Measurements from ENCODE around the gene ANKRD18B. TPM values are rescaled to one million over a fixed set of nuclear protein-coding genes. Genes with fewer than 3 reads are reported as not detected.
"Not testable (repeated sequence)": the region's sequence is repeated elsewhere in the genome, so short reads cannot be mapped to it uniquely, and the experiment has no call there.

ANKRD18B gene
- total RNA-seq, 1 donor from 2014 or later: 13.8 TPM

DNA sequence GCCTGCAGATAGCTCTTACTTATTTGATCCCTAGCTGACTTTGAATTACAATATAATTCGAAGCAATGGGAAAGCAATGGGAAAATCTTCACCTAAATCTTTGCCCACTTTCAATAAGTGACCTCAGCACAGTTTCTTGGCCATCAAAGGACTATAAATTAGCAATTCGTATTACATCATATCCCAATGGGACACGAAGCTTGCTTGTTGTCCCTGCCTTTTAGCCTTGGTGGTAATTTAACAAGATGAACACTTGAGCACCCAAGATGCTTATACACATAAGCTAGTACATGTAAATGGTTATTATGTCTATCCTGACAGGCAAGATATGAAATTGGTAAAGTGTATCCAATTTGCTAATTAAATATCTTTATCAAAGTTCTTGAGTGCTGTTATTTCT, 9.9 kb downstream of the ANKRD18B start:
- DNase-seq (ENCODE audit: low read depth): not testable (repeated sequence)

DNA sequence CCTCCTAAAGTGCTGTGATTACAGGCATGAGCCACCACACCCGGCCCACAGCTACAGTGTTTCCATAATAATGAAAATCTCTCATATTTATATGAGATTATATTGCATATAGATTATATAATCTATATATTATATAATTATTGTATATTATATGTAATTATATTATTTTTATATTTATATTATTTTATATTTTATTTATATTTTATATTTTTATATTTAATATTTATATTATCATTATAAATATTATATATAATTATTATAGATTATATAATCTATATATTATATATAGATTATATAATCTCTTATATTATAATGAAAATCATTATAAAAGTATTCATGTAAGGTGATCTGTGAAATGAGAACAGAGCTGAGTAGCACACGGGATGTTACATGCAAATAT, 11.5 kb downstream of the ANKRD18B start:
- DNase-seq (ENCODE audit: low read depth): no peak

DNA sequence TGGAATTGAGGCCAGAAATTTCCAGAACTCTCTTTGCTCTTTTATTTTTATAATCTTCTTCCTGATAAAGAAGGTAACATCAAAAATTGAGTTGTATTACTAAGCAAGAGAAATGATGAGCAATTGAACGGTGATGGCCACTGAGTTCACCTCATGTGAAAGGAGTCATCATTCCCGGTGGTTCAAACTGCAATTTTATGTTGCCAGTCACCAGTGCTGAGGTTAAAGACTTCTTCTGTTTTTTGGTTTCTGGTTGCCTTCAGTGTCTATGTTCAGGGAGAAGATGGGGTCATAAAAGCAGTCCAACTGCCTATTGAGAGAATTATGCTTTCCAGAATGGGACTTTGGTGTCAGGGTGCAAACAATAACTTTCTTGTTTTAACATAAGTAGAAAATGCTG, 19.4 kb downstream of the ANKRD18B start:
- DNase-seq (ENCODE audit: low read depth): not testable (repeated sequence)

DNA sequence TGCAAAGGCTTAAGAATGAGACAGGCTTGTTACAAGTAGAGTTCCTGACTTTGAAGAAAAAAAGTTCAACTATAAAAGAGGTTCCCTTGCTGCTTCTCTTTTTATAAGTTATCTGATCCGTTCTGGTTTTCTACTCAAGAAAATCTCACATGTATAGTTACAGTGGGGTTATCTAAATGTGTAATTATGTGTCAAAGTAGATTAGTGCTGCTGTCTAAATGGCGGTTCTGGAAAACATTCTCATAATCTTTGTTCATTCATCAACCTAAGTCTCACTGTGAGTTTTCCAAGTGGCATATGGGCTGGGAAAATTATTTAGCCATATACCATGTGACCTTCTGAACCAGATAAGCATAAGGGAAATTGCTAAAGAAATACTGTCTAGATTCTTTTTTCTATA, 21.7 kb downstream of the ANKRD18B start:
- DNase-seq (ENCODE audit: low read depth): not testable (repeated sequence)

DNA sequence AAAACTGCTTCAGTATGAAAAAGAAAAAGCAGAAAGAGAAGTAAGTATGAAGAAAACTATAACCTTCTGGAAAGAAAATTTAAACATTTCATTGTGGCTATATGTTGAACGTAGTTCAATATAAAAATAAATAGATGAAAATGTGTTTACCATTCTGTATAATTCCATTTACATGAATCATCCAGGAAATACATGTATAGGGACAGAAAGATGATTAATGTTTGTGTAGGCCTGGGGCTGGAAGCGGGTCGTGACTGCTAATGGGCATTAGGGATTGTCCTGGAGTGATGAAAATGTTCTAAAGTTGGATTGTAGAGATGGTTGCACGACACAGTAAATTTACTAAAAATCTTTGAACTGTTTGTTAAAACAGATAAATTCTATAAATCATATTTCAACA, 24.8 kb downstream of the ANKRD18B start:
- not testable (repeated sequence) for DNase-seq (ENCODE audit: low read depth)

DNA sequence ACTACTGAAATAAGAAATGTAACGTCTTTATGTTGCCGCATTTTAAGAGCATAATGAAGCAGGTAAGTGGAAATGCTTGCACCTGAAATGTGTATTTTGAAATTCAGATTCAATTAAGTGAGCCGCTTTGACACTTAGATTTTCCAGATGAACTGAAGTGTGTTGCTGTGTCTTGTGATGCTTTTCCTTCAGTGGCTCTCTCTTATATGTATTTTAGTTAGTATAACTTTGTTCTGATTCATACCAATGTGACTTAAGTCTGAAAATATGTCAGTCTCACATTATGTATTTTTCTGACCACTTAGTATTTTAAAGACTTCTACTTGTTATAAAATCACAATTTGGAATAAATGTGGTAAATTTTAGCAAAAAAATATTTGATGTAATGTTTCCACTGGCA, 25.4 kb downstream of the ANKRD18B start:
- DNase-seq (ENCODE audit: low read depth): not testable (repeated sequence)

DNA sequence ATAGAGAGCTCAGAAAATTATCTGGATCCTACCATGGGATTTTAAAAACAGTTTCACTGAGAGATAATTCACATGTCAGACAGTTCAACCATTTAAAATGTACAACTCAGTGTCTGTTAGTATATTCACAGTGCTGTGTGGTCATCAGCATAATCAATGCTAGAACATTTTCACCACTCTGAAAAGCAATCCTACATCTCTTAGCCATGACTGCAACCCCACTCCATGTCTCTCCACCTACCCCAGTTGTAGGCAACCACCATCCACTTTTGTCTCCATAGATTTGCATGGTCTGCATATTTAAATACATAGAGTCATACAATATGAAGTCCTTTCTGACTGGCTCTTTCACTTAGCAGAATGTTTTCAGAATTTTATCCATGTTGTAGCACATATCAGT, 27.1 kb downstream of the ANKRD18B start:
- not testable (repeated sequence) for DNase-seq (ENCODE audit: low read depth)

DNA sequence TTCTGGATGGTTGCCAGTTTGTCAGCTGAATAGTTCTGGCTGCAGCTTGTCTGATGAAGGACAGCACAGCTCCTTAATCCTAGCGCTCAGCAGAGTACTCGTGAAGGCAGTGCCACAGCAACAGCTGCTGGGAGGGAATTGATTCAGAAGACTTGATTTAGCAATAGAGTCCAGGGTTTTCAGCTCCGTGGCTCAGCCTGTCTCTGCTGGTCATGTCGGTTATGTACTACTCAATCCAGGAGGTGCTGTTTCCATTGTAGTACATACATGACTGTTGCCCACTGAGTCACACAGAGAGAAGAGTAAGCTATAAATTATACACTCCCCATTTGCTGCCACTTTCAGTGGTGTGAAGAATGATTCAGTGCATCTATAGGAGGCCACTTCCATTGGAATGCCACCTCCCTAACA, 28.3 kb downstream of the ANKRD18B start:
- not testable (repeated sequence) for DNase-seq (ENCODE audit: low read depth)

DNA sequence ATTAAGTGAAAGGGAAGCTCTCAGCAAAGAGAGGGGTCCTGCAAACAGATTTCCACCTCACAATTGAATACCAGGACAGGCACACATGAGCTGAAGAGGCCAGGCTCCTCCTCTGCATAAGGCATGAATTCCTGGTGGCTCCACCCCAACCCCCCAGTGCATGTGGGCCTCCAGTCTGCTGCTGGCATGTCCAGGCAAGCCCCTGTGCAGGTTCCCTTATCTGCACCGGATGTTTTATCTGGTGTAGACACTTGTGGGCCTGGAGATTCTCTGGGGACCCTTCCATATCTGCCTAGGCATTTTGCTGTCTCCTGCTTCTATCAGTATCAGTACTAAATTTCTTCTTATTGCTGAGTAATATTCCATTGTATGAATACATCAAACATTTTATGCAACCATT, 36.2 kb downstream of the ANKRD18B start:
- not testable (repeated sequence) for DNase-seq (ENCODE audit: low read depth)

DNA sequence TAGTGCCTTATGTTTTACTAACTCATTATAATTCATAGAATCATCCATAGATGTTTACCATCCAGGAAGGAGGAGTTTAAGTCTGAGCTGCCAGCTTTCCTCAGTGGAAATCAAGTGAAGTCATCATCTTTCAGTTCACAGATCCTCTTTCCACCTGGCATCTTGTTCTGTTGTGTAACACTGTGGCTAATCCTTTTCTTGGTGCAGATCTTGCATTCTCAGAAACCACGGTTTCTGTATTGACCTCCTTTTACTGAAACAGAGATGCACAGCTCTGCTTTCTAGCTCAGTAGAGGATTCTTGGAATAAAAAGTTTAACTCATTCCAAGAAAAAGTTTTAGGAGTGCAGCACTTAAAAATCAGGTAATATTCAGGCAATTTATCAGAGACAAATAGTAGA, 38.1 kb downstream of the ANKRD18B start:
- DNase-seq (ENCODE audit: low read depth): peak; percentile 22

DNA sequence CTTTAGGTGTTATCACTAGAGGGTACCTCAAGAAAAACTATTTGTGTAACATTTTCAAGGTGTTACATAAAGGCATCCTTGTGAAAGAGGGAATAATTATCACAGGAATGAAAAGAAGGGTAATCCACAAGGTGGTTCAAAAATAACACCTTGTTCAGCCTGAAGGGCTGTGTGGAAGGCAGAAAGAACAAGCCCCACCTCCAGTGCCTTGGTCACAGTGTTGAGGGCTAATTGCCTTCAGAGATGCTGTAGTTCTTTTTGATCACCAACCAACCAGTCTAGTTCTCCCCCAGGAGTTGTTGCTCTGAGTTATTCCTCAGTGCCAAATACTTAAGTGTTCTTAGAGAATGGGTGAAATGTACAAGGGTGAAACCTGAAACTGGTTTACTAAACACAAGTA, 43.7 kb downstream of the ANKRD18B start:
- not testable (repeated sequence) for DNase-seq (ENCODE audit: low read depth)

DNA sequence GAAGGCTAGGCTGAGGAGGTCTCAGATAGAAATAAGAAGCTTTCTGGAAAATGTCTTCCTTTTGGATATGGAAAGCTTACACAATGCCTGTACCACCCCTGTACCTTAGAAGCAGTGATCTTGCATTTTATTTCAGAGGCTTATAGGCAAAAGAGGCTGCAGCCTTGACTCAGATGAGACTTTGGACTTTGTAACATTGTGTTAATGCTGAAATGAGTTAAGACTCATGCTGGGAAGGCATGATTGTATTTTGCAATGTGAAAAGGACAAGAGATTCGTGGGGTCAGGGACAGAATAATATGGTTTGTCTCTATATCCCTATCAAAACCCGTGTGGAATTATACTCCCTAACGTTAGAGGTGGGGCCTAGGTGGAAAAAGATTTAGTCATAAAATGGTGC, 53.7 kb downstream of the ANKRD18B start:
- peak; percentile 16 for DNase-seq (ENCODE audit: low read depth)

DNA sequence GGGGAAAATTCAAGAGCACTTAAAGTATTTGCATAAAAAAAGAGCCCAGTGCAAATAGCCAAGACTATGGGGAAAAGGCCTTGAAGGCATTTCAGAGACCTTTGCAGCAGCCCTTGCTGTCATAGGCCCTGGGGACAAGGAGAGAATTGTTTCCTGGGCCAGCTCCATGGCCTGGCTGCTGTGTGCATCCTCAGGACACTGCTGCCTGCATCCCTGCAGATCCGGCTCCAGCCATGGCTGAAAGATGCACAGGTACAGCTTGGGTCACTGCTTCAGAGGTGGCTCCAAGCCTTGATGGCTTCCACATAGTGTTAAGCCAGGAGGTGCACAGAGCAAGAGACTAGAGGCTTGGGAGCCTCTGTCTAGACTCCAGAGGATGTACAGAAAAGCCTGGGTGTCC, 55.9 kb downstream of the ANKRD18B start:
- DNase-seq (ENCODE audit: low read depth): not testable (repeated sequence)

DNA sequence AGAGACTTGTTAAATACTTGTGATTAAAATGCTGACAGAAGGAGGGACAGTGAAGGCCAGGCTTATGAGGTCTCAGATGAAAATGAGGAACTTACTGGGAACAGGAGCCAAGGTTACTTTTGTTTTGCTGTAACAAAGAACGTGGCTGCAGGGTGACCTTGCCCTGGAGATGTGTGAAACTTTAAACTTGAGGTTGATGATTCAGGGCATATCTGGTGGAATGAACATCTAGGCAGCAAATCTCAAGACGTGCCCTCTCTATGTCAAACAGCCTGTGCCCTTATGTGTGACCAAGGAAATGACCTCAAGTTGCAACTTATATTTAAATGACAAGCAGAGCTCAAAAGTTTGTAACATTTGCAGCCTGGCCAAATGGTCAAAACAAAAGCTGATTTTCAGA, 58.6 kb downstream of the ANKRD18B start:
- peak; percentile 27 for DNase-seq (ENCODE audit: low read depth)

DNA sequence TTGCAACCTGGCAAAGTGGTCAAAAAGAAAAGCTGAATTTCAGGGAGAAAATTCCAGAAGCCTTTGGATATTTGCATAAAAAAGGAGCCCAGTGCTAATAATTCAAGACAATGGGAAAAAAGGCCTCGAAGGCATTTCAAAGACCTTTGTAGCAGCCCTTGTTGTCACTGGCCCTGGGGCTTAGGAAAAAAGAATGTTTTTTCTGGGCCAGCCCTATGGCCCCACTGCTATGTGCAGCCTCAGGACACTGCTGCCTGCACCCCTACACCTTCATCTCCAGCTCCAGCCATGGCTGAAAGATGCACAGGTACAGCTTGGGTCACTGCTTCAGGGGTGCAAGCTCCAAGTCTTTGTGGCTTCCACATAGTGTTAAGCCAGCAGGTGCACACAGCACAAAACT, 62.1 kb downstream of the ANKRD18B start:
- DNase-seq (ENCODE audit: low read depth): not testable (repeated sequence)

DNA sequence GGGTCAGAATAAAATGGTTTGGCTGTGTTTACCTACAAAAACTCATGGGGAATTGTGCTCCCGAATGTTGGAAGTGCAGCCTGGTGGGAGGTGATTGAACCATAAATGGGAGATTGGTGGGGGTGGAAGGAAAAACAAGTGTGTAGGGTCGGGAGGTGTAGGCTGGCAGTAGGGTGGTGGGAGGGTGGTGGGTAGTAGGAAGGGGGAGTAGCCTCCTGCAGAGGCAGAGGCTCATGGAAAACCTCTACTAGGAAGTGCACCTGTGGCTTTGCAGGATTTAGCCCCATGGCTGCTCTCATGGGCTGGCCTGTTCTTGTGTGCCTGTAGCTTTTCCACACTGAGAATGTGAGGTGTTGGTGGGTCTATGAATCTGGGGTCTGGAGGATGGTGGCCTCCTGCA, 63.7 kb downstream of the ANKRD18B start:
- DNase-seq (ENCODE audit: low read depth): not testable (repeated sequence)

DNA sequence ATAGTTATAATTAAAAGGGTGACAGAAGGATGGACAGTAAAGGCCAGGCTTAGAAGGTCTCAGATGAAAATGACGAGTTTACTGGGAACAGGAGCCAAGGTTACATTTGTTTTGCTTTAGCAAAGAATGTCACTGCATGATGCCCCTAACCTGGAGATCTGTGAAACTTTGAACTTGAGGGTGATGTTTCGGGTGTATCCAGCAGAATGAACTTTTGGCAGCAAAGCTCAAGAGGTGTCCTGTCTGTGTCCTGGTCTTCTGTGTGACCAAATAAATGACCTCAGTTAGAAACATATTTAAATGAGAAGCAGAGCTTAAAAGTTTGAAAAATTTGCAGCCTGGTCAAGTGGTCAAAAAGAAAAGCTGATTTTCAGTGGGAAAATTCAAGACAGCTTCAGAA, 64.8 kb downstream of the ANKRD18B start:
- DNase-seq (ENCODE audit: low read depth): not testable (repeated sequence)

DNA sequence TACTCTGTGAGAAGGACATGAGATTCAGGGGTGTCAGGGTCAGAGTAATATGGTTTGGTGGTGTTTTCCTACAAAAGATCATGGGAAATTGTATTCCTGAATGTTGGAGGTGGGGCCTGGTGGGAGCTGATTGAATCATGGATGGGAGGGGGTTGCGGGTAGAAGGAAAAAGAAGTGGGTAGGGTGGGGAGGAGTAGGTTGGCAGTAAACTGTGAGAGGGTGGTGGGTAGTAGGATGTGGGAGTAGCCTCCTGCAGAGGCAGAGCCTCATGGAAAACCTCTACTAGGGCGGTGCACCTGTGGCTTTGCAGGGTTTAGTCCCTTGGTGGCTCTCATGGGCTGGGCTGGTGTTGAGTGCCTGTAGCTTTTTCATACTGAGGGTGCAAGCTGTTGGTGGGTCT, 66.8 kb downstream of the ANKRD18B start:
- DNase-seq (ENCODE audit: low read depth): not testable (repeated sequence)

DNA sequence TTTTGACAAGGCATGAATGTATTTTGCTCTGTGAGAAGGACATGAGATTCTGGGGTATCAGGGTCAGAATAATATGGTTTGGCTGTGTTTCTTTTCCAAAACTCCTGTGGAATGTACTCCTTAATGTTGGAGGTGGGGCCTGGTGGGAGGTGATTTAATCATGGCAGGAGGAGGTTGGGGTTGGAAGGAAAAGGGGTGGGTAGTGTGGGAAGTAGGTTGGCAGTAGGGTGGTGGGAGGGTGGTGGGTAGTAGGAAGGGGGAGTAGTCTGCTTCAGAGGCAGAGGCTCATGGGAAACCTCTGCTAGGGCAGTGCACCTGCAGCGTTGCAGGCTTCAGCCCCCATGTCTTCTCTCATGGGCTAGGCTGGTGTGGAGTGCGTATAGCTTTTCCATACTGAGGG, 72.9 kb downstream of the ANKRD18B start:
- DNase-seq (ENCODE audit: low read depth): not testable (repeated sequence)

DNA sequence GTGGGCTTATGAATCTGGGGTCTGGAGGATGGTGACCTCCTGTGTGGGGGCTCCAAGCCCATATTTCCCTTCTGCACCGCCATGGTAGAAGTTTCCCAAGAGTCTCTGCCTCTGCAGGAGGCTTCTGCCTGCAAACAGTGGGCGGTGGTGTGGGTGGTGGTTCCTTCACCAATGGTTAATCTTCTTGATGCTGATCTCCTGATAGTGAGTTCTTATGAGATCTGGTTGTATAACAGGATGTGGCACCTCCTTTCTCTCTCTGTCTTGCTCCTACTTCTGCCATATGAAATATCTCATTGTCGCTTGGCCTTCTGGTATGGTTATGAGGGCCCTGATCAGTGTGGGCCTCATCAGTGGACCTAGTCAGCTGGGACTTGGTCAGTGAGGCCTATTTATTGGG, 73.3 kb downstream of the ANKRD18B start:
- not testable (repeated sequence) for DNase-seq (ENCODE audit: low read depth)

DNA sequence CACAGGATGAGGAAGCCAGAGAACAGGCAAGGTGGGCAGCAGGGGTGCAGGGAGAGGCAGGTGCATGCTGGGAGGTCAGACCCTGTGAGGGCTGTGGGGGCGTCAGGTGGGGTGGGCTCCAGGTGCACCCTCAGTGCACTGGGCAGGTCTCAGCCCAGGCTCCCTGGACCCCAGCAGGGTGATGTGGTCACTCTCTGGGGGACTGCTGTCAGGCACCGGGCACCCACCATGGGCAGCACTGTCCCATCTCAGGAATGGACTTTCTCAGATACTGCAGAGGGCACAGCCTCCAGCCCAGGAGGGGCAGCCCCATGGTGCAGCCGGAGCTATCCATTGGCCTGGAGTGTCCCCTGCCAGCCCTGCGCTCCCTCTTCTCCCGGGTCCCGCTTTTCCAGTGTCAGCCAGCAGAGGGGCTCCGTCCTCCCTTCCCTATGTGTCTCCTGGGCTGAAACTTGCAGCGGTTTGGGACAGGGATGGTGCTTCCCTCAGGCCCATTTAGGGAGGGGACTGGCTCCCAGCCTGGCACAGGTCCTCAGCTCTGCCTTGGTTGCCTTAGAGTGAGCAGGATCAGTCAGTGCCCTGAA, 74.8 kb downstream of the ANKRD18B start:
- not testable (repeated sequence) for DNase-seq (ENCODE audit: low read depth)

DNA sequence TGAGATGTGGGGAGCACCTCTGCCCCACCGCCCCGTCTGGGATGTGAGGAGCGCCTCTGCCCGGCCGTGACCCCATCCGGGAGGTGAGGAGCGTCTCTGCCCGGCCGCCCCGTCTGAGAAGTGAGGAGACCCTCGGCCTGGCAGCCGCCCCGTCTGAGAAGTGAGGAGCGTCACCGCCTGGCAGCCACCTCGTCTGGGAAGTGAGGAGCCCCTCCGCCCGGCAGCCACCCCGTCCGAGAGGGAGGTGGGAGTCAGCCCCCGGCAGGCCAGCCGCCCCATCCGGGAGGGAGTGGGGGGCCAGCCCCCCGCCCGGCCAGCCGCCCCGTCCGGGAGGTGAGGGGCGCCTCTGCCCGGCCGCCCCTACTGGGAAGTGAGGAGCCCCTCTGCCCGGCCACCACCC, 76.9 kb downstream of the ANKRD18B start:
- DNase-seq (ENCODE audit: low read depth): not testable (repeated sequence)

DNA sequence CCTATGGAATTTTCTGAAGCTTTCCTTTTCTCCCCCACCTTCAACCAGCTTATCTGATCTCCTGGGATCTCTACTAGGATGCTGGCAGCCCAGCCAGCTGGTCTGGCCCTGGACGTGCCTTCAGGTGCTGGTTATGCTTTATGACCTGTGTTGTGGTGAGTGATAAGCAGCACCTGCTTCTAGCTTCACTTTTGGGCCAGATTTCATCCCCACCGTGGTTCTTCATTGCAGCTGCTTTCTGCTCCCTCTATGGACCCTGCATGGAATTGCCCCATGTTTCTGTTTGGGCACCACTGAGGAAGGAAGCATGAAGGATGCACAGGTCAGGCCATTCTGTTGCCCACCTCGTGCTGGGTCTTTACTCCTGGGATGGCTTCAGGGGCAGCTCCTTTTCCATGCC, 80.2 kb downstream of the ANKRD18B start:
- peak; percentile 18 for DNase-seq (ENCODE audit: low read depth)

DNA sequence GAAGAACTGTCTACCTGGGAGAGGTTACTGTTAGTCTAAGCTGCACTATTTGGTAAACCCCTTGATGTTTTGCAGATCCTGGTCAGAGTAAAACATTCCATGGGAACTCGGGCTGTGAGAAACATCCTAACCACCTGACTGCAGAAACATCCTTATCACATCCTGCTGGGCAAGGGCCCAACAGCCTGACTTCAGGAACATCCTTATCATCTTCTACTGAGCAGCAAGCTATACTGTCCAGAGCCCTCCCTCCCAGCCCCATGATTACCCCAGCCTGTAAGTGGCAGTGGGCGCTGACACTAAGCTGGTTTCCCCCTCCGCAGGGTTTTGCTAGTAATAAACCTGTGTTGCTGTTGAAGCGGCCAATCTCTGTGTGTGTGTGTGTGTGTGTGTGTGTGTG, 80.9 kb downstream of the ANKRD18B start:
- DNase-seq (ENCODE audit: low read depth): not testable (repeated sequence)
